H9 (cell line): Measurements from ENCODE around the gene LIX1. TPM values are rescaled to one million over a fixed set of nuclear protein-coding genes. Genes with fewer than 3 reads are reported as not detected.

Experiments used
- DNase-seq: peaks from one replicate; pipeline ENCODE4 v3.0.0-alpha.2; 2017
- H2AFZ ChIP-seq: one replicate; pipeline ENCODE4 v1.6.1; 2013; ENCODE audit warnings: mild to moderate bottlenecking, low read length, control low read depth, moderate library complexity
- H2AK5ac ChIP-seq: 2 replicates; pipeline ENCODE4 v1.6.1; 2013; ENCODE audit warnings: low read length, control low read depth, mixed read lengths; ENCODE audit not compliant: insufficient read length
- H2BK120ac ChIP-seq: one replicate; pipeline ENCODE4 v1.6.1; 2013; ENCODE audit warnings: low read depth, mild to moderate bottlenecking, low read length, control low read depth, inconsistent platforms; ENCODE audit not compliant: poor library complexity, severe bottlenecking
- H2BK12ac ChIP-seq: 2 replicates; pipeline ENCODE4 v1.6.1; 2013; ENCODE audit warnings: low read length, control low read depth, mixed read lengths, low read depth; ENCODE audit not compliant: insufficient read length
- H2BK15ac ChIP-seq: 2 replicates; pipeline ENCODE4 v1.6.1; 2013; ENCODE audit warnings: low read depth, low read length, control low read depth
- H2BK20ac ChIP-seq: one replicate; pipeline ENCODE4 v1.6.1; 2013; ENCODE audit warnings: low read depth, mild to moderate bottlenecking, low read length, control low read depth, inconsistent platforms; ENCODE audit not compliant: poor library complexity, severe bottlenecking
- H2BK5ac ChIP-seq: 2 replicates; pipeline ENCODE4 v1.6.1; 2013; ENCODE audit warnings: low read length, control low read depth, mixed read lengths; ENCODE audit not compliant: insufficient read length
- H3K14ac ChIP-seq: 2 replicates; pipeline ENCODE4 v1.6.1; 2013; ENCODE audit warnings: low read length, control low read depth; ENCODE audit not compliant: insufficient read depth
- H3K18ac ChIP-seq: 2 replicates; pipeline ENCODE4 v1.6.1; 2013; ENCODE audit warnings: low read depth, mild to moderate bottlenecking, mixed read lengths, low read length, control low read depth; ENCODE audit not compliant: insufficient read length
- H3K23ac ChIP-seq: 2 replicates; pipeline ENCODE4 v1.6.1; 2013; ENCODE audit warnings: low read length, control low read depth, mixed read lengths, low read depth; ENCODE audit not compliant: insufficient read length
- H3K23me2 ChIP-seq: 2 replicates; pipeline ENCODE4 v1.6.1; 2013; ENCODE audit warnings: low read depth, mild to moderate bottlenecking, mixed read lengths, low read length, control low read depth; ENCODE audit not compliant: insufficient read length, poor library complexity, severe bottlenecking
- H3K27ac ChIP-seq: 2 replicates; pipeline ENCODE4 v1.5.1; 2013; ENCODE audit warnings: low read length, control low read depth, mixed read lengths, low read depth; ENCODE audit not compliant: insufficient read length
- H3K27me3 ChIP-seq: 2 replicates; pipeline ENCODE4 v1.6.1; 2013; ENCODE audit warnings: low read length, control low read depth, inconsistent platforms; ENCODE audit not compliant: insufficient read depth
- H3K4ac ChIP-seq: 2 replicates; pipeline ENCODE4 v1.6.1; 2013; ENCODE audit warnings: low read depth, mild to moderate bottlenecking, control low read depth, inconsistent platforms, low read length, moderate library complexity
- H3K4me1 ChIP-seq: 2 replicates; pipeline ENCODE4 v1.6.1; 2013; ENCODE audit warnings: low read length, control low read depth, inconsistent platforms; ENCODE audit not compliant: insufficient read depth
- H3K4me2 ChIP-seq: 2 replicates; pipeline ENCODE4 v1.6.1; 2013; ENCODE audit warnings: low read length, control low read depth, mixed read lengths; ENCODE audit not compliant: insufficient read length, insufficient read depth
- H3K56ac ChIP-seq: 2 replicates; pipeline ENCODE4 v1.6.1; 2013; ENCODE audit warnings: low read depth, mild to moderate bottlenecking, mixed read lengths, low read length, control low read depth; ENCODE audit not compliant: insufficient read length
- H3K79me1 ChIP-seq: 2 replicates; pipeline ENCODE4 v1.6.1; 2013; ENCODE audit warnings: low read depth, mild to moderate bottlenecking, moderate library complexity, low read length, control low read depth, inconsistent platforms; ENCODE audit not compliant: insufficient read depth, poor library complexity, severe bottlenecking
- H3K79me2 ChIP-seq: 2 replicates; pipeline ENCODE4 v1.6.1; 2013; ENCODE audit warnings: low read length, control low read depth, inconsistent platforms; ENCODE audit not compliant: insufficient read depth
- H3K9ac ChIP-seq: 2 replicates; pipeline ENCODE4 v1.6.1; 2013; ENCODE audit warnings: low read length, control low read depth, mixed read lengths; ENCODE audit not compliant: insufficient read length; ENCODE audit errors: extremely low read depth
- H3K9me3 ChIP-seq: one replicate; pipeline ENCODE4 v1.6.1; 2013; ENCODE audit warnings: low read depth, low read length, inconsistent platforms; ENCODE audit not compliant: control insufficient read depth
- H3T11ph ChIP-seq: one replicate; pipeline ENCODE4 v1.6.1; 2013; ENCODE audit warnings: mild to moderate bottlenecking, low read length, control low read depth, inconsistent platforms
- H4K20me1 ChIP-seq: one replicate; pipeline ENCODE4 v1.6.1; 2013; ENCODE audit not compliant: control insufficient read depth, insufficient read length, insufficient read depth
- H4K5ac ChIP-seq: 2 replicates; pipeline ENCODE4 v1.6.1; 2013; ENCODE audit warnings: low read depth, mild to moderate bottlenecking, mixed read lengths, low read length, control low read depth; ENCODE audit not compliant: insufficient read length
- H4K8ac ChIP-seq: replicated peaks from 2 replicates; pipeline ENCODE4 v1.6.1; 2013; ENCODE audit warnings: low read length, control low read depth, mixed read lengths, low read depth; ENCODE audit not compliant: insufficient read length
- H4K91ac ChIP-seq: 2 replicates; pipeline ENCODE4 v1.6.1; 2013; ENCODE audit warnings: low read depth, mild to moderate bottlenecking, moderate library complexity, mixed read lengths, low read length, control low read depth; ENCODE audit not compliant: insufficient read length
- H3K27ac Mint-ChIP-seq, 3 experiments: 2 replicates in 2 of 3; 3 replicates in 1 of 3; pipeline ENCODE4 v1.8.0; 2020 to 2021; ENCODE audit warnings: mixed read lengths in 3 of 3, mild to moderate bottlenecking in 1 of 3, moderate library complexity in 1 of 3
- H3K27me3 Mint-ChIP-seq: 2 replicates; pipeline ENCODE4 v1.8.0; 2021; ENCODE audit warnings: low read depth, mild to moderate bottlenecking, moderate library complexity, mixed read lengths
- H3K36me3 Mint-ChIP-seq, 3 experiments: 2 replicates in 2 of 3; 3 replicates in 1 of 3; pipeline ENCODE4 v1.8.0; 2020 to 2021; ENCODE audit warnings: low read depth in 3 of 3, mixed read lengths in 3 of 3; ENCODE audit not compliant: insufficient read depth in 1 of 3
- H3K4me1 Mint-ChIP-seq, 2 experiments: 2 replicates each; pipeline ENCODE4 v1.8.0; 2020; ENCODE audit warnings: mixed read lengths in 2 of 2
- H3K4me3 Mint-ChIP-seq, 2 experiments: 2 replicates in 1 of 2; 3 replicates in 1 of 2; pipeline ENCODE4 v1.8.0; 2020 to 2021; ENCODE audit warnings: mild to moderate bottlenecking in 2 of 2, mixed read lengths in 2 of 2, moderate library complexity in 1 of 2
- H3K9me3 Mint-ChIP-seq, 2 experiments: 2 replicates in 1 of 2; 3 replicates in 1 of 2; pipeline ENCODE4 v1.8.0; 2020; ENCODE audit warnings: mild to moderate bottlenecking in 2 of 2, mixed read lengths in 2 of 2, moderate library complexity in 1 of 2
- CTCF ChIP-seq: fragments of 200-600 bp; sonication (generic); conservative IDR thresholded peaks from 3 replicates; pipeline ENCODE4 v1.8.0; 2021; ENCODE audit warnings: antibody characterized with exemption, mild to moderate bottlenecking
- WGBS: extraction: QIAGEN DNeasy Blood & Tissue Kit; methylation state at CpG from one replicate; pipeline ENCODE4 v1.1.7; 2013; ENCODE audit warnings: missing lambda C conversion rate, low lambda C conversion rate, mixed read lengths; ENCODE audit not compliant: insufficient read length; ENCODE audit errors: extremely low coverage; 5-methylcytosine and 5-hydroxymethylcytosine counted together
- total RNA-seq: library from RNA; stranded (reverse); gene quantifications from 2 replicates; pipeline ENCODE4 v1.2.1, GENCODE V29; 2021

The LIX1 gene
- total RNA-seq, 1 experiment from 2014 or later: 0.13 TPM

- no peaks in the 10 kb centered on the region for H3K23me2 ChIP-seq
- peak overlapping the region; percentile 92; the same call in 1 of the 2 replicates for H3K14ac ChIP-seq
- H3K9me3 ChIP-seq: no peaks in the 10 kb centered on the region
- H3K4me2 ChIP-seq: peak overlapping the region; percentile 56
- peak overlapping the region; percentile 35 for H3K27ac ChIP-seq
- H3K27me3 ChIP-seq: no peaks in the 10 kb centered on the region
- no peak for DNase-seq
- Mint-ChIP-seq H3K4me1 (peaks cover 12 to 13% of the 10 kb centered on the region in 2 experiments), H3K4me3 (peak overlapping the region; percentile 96 to 97), H3K36me3 (peaks cover 22 to 34% (median 31%) of the 10 kb centered on the region in 3 experiments), H3K27ac (peak overlapping the region; percentile 99 to 100 (median 99)), H3K9me3 (peaks cover 5 to 7% of the 10 kb centered on the region in 2 experiments; a peak in 4 of 5 replicates), H3K27me3 (peaks cover 31% of the 10 kb centered on the region)
- peak overlapping the region; percentile 49 for H2BK5ac ChIP-seq
- H2BK20ac ChIP-seq: no peak overlapping the region
- H2BK15ac ChIP-seq: no peak overlapping the region
- H3T11ph ChIP-seq: no peak overlapping the region
- H4K20me1 ChIP-seq: no peaks in the 10 kb centered on the region
- peaks cover 2% of the 10 kb centered on the region for H3K79me1 ChIP-seq
- no peak overlapping the region for H3K23ac ChIP-seq
- no peak overlapping the region for H2BK120ac ChIP-seq
- no peak overlapping the region for H2BK12ac ChIP-seq
- no peak overlapping the region for H3K4ac ChIP-seq
- peak overlapping the region; percentile 96 for H2AFZ ChIP-seq
- H3K79me2 ChIP-seq: peaks cover 9% of the 10 kb centered on the region
- no peak overlapping the region for H4K91ac ChIP-seq
- no peaks in the 10 kb centered on the region for H3K4me1 ChIP-seq
- H2AK5ac ChIP-seq: no peak overlapping the region
- no peak overlapping the region for H3K56ac ChIP-seq
- TF ChIP-seq CTCF: no peak
- no CpG with 5 or more reads among the region's 12 CpGs for WGBS
- H4K8ac ChIP-seq: no peak overlapping the region
- H3K18ac ChIP-seq: peak overlapping the region; percentile 84
- peak overlapping the region; percentile 98 for H3K9ac ChIP-seq
- H4K5ac ChIP-seq: no peak overlapping the region
Measured at GRCh38 chr5:97182571-97183099, 40.2 kb upstream of the LIX1 start.
